ENCODE measurements around the gene RASA4B.

Gene RASA4B

DNA sequence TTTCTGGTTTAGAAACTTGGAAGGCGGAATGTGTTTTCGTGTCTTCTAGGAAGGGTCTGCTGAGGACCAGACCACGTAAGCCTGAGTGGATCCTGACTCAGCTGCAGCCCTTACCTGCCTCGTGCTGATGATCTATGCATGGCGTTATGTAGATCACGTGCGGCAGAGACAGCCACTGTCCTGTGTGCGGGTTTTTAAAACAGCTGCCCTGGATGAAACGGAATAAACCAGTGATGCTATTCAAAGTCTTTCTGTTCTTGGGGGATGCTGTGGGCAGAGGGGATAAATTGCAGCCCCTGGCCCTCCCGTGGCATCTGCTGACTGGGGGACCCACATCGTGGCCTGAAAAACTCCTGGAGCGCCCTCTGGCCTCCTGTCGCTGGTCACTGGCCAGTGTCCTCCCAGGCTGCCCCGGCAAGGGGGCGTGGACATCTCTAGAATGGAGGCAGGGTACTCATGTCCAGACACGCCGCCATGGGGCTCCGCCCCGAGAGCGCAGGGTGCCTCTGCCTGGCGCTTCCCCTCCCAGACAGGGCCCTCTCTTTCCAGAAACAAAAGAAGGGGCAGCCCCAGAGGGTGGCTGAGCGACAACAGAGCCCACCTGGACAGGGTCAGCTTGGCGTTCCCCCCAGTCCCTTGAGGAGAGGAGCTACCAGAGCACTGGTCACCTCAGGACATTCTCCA, 66.1 kb downstream of the RASA4B start:
- H3K9ac ChIP-seq (ENCODE audit: low read length), result no peak overlapping the region; the same call in 1 of the 2 replicates
- H3K4me1 ChIP-seq (ENCODE audit: insufficient read depth, low read length, severe bottlenecking), result peaks cover 33% of the 10 kb centered on the region
- no peaks in the 10 kb centered on the region for H3K9me2 ChIP-seq (ENCODE audit: low read depth, low read length)
- H3F3A ChIP-seq (ENCODE audit: insufficient read depth, low read length), result no peaks in the 10 kb centered on the region; the same call in 1 of the 2 replicates
- no peak overlapping the region for H2AFZ ChIP-seq (ENCODE audit: low read length)
- H3K79me2 ChIP-seq (ENCODE audit: insufficient read depth, low read length), result no peaks in the 10 kb centered on the region
- no peaks in the 10 kb centered on the region for H3K9me3 ChIP-seq (ENCODE audit: low read length)
- TF ChIP-seq, protein P1, sequence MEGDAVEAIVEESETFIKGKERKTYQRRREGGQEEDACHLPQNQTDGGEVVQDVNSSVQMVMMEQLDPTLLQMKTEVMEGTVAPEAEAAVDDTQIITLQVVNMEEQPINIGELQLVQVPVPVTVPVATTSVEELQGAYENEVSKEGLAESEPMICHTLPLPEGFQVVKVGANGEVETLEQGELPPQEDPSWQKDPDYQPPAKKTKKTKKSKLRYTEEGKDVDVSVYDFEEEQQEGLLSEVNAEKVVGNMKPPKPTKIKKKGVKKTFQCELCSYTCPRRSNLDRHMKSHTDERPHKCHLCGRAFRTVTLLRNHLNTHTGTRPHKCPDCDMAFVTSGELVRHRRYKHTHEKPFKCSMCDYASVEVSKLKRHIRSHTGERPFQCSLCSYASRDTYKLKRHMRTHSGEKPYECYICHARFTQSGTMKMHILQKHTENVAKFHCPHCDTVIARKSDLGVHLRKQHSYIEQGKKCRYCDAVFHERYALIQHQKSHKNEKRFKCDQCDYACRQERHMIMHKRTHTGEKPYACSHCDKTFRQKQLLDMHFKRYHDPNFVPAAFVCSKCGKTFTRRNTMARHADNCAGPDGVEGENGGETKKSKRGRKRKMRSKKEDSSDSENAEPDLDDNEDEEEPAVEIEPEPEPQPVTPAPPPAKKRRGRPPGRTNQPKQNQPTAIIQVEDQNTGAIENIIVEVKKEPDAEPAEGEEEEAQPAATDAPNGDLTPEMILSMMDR (IDR thresholded peaks at IDR 0.05; ENCODE audit: low read length), result no peak
- no peak for TF ChIP-seq EZH2 (IDR thresholded peaks at IDR 0.05; ENCODE audit: borderline replicate concordance, low read length)
- H3K27ac ChIP-seq (ENCODE audit: low read depth, low read length, poor library complexity, severe bottlenecking), result peak overlapping the region; percentile 73
- H3K36me3 ChIP-seq (ENCODE audit: insufficient read depth, low read length), result peaks cover 34% of the 10 kb centered on the region
- no peaks in the 10 kb centered on the region for H3K27me3 ChIP-seq (ENCODE audit: insufficient read depth, low read length)
- no peak overlapping the region for H3K4me3 ChIP-seq (ENCODE audit: low read depth, low read length, poor library complexity, severe bottlenecking)
- H4K20me1 ChIP-seq (ENCODE audit: insufficient read depth, low read length), result no peaks in the 10 kb centered on the region
- H3K4me2 ChIP-seq (ENCODE audit: low read length), result peak overlapping the region; percentile 19

DNA sequence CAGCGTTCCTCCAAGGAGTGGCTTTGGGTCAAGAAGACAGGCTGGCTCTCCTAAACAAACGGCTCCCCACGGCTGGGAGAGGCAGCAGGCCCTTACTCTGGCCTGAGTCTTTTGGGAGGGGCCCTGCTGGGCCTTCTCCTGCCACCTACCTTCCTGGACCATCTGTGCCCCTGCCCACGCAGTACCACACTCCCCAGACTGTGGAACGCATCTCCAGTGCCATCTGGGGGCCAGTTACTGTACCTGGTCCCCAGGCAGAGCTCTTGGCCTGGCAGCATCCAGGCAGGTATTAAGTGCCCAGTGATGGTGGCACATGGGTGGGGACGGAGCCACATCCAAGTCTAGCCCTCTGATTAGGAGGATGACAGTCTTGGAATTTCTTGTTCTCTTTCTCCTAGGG, 67.3 kb downstream of the RASA4B start:
- Histone ChIP-seq H4K20me1 (ENCODE audit: insufficient read depth, low read length) (no peaks in the 10 kb centered on the region), H3K4me1 (ENCODE audit: insufficient read depth, low read length, severe bottlenecking) (peaks cover 46% of the 10 kb centered on the region), H3K36me3 (ENCODE audit: insufficient read depth, low read length) (peaks cover 40% of the 10 kb centered on the region), H3K9me3 (ENCODE audit: low read length) (no peaks in the 10 kb centered on the region), H3K79me2 (ENCODE audit: insufficient read depth, low read length) (no peaks in the 10 kb centered on the region), H3K27me3 (ENCODE audit: insufficient read depth, low read length) (no peaks in the 10 kb centered on the region), H3K9ac (ENCODE audit: low read length) (no peak overlapping the region; the same call in 1 of the 2 replicates), H3K27ac (ENCODE audit: low read depth, low read length, poor library complexity, severe bottlenecking) (peak overlapping the region; percentile 73), H3K4me3 (ENCODE audit: low read depth, low read length, poor library complexity, severe bottlenecking) (no peak overlapping the region), H2AFZ (ENCODE audit: low read length) (no peak overlapping the region), H3F3A (ENCODE audit: insufficient read depth, low read length) (no peaks in the 10 kb centered on the region; the same call in 1 of the 2 replicates), H3K4me2 (ENCODE audit: low read length) (no peak overlapping the region), H3K9me2 (ENCODE audit: low read depth, low read length) (no peaks in the 10 kb centered on the region)
- no peak for TF ChIP-seq EZH2 (IDR thresholded peaks at IDR 0.05; ENCODE audit: borderline replicate concordance, low read length)
- TF ChIP-seq, protein P1 (IDR thresholded peaks at IDR 0.05; ENCODE audit: low read length), result peak; percentile 97

DNA sequence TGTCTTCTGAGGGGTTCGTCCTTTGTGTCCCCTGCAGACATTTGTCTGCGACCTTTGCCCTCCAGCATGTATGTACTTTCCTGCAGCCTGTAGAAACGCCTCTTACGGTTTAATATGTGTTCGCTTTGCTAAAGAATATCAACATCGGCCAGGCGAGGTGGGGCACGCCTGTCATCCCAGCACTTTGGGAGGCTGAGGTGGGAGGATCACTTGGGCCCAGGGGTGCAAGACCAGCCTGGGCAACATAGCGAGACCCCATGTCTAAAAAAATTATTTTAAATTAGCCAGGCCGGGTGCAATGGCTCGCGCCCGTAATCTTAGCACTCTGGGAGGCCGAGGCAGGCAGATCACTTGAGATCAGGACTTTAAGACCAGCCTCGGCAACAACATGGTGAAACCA, 68.4 kb downstream of the RASA4B start:
- peaks cover 51% of the 10 kb centered on the region for H3K4me1 ChIP-seq (ENCODE audit: insufficient read depth, low read length, severe bottlenecking)
- H3F3A ChIP-seq (ENCODE audit: insufficient read depth, low read length), result no peaks in the 10 kb centered on the region; the same call in 1 of the 2 replicates
- H3K9ac ChIP-seq (ENCODE audit: low read length), result no peak overlapping the region
- TF ChIP-seq EZH2 (IDR thresholded peaks at IDR 0.05; ENCODE audit: borderline replicate concordance, low read length), result no peak
- TF ChIP-seq, protein P1 (IDR thresholded peaks at IDR 0.05; ENCODE audit: low read length), result no peak
- peaks cover 41% of the 10 kb centered on the region for H3K36me3 ChIP-seq (ENCODE audit: insufficient read depth, low read length)
- H3K79me2 ChIP-seq (ENCODE audit: insufficient read depth, low read length), result no peaks in the 10 kb centered on the region
- H3K27ac ChIP-seq (ENCODE audit: low read depth, low read length, poor library complexity, severe bottlenecking), result no peak overlapping the region
- H4K20me1 ChIP-seq (ENCODE audit: insufficient read depth, low read length), result no peaks in the 10 kb centered on the region
- no peaks in the 10 kb centered on the region for H3K27me3 ChIP-seq (ENCODE audit: insufficient read depth, low read length)
- no peaks in the 10 kb centered on the region for H3K9me2 ChIP-seq (ENCODE audit: low read depth, low read length)
- no peaks in the 10 kb centered on the region for H3K9me3 ChIP-seq (ENCODE audit: low read length)
- no peak overlapping the region for H3K4me2 ChIP-seq (ENCODE audit: low read length)
- H3K4me3 ChIP-seq (ENCODE audit: low read depth, low read length, poor library complexity, severe bottlenecking), result no peak overlapping the region
- H2AFZ ChIP-seq (ENCODE audit: low read length), result no peak overlapping the region
